Activated naive CD4-positive, alpha-beta T cell treated with anti-CD3 and anti-CD28 coated beads for 36 hours (primary cell): Measurements from ENCODE around the gene APOM. TPM values are rescaled to one million over a fixed set of nuclear protein-coding genes. Genes with fewer than 3 reads are reported as not detected.
A peak's percentile ranks its signal among the peaks of the same experiment; 100 is the strongest.

Source experiments
- CTCF ChIA-PET: fragments of 350-600 bp; sonication (Branson Sonifier 250); formaldehyde crosslinking; loops from one replicate; lab custom pipeline; 2021; ENCODE audit warnings: antibody characterized with exemption; lab: Charles Lee
- DNase-seq: peaks from one replicate; pipeline ENCODE4 v3.0.0-alpha.2; 2020
- H3K27ac Mint-ChIP-seq: one replicate; pipeline ENCODE4 v1.8.0; 2021; ENCODE audit warnings: mild to moderate bottlenecking, mixed read lengths
- H3K27me3 Mint-ChIP-seq: one replicate; pipeline ENCODE4 v1.8.0; 2021; ENCODE audit warnings: low read depth, mixed read lengths
- H3K36me3 Mint-ChIP-seq: one replicate; pipeline ENCODE4 v1.8.0; 2021; ENCODE audit warnings: low read depth, mixed read lengths
- H3K4me1 Mint-ChIP-seq: one replicate; pipeline ENCODE4 v1.8.0; 2021; ENCODE audit warnings: low read depth, mixed read lengths
- H3K4me3 Mint-ChIP-seq: one replicate; pipeline ENCODE4 v1.8.0; 2021; ENCODE audit warnings: mild to moderate bottlenecking, moderate library complexity, mixed read lengths
- H3K9me3 Mint-ChIP-seq: one replicate; pipeline ENCODE4 v1.8.0; 2021; ENCODE audit warnings: mixed read lengths
- intact Hi-C: fragments of 100-400 bp; cut with micrococcal nuclease; formaldehyde crosslinking; loops from one replicate; pipeline ENCODE4 v1.15.1; 2023
- total RNA-seq, 2 experiments: library from RNA; stranded (reverse); gene quantifications; one replicate each; pipeline ENCODE4 v1.2.3, GENCODE V29; 2021

Gene APOM
- total RNA-seq, 2 experiments from 2014 or later: 2.6 to 3.7 TPM

- peaks cover 9% of the 10 kb centered on the region for H3K36me3 Mint-ChIP-seq
- H3K27me3 Mint-ChIP-seq: no peaks in the 10 kb centered on the region
- CTCF ChIA-PET: interaction anchor here (0.5 to 1.9 kb wide), 4 partner anchors 10 to 217 kb away, joined by 3 to 7 read pairs (median 4); partner anchors contain the start of gene LY6G5C
- no peaks in the 10 kb centered on the region for H3K9me3 Mint-ChIP-seq
- H3K27ac Mint-ChIP-seq: peak overlapping the region; percentile 54
- no peak overlapping the region for H3K4me3 Mint-ChIP-seq
- DNase-seq: no peak
- H3K4me1 Mint-ChIP-seq: peaks cover 3% of the 10 kb centered on the region
- intact Hi-C loops: no loop called here
Observed at GRCh38 chr6:31690231-31691077, 34.8 kb downstream of the APOM start.

GRCh38 chr6:31691078-31691463 is 35.4 kb downstream of the APOM start:
- CTCF ChIA-PET: interaction anchor here (0.7 to 0.9 kb wide), 3 partner anchors 13 to 30 kb away, joined by 3 to 4 read pairs (median 3); no protein-coding TSS in a partner anchor
- H3K4me3 Mint-ChIP-seq: no peak overlapping the region
- H3K4me1 Mint-ChIP-seq: peaks cover 3% of the 10 kb centered on the region
- H3K9me3 Mint-ChIP-seq: no peaks in the 10 kb centered on the region
- H3K27ac Mint-ChIP-seq: no peak overlapping the region
- no peaks in the 10 kb centered on the region for H3K27me3 Mint-ChIP-seq
- no peak for DNase-seq
- intact Hi-C loops: no loop called here
- H3K36me3 Mint-ChIP-seq: peaks cover 10% of the 10 kb centered on the region

- Mint-ChIP-seq H3K36me3 (peaks cover 13% of the 10 kb centered on the region), H3K4me1 (peaks cover 3% of the 10 kb centered on the region), H3K27ac (no peak overlapping the region), H3K4me3 (no peak overlapping the region), H3K27me3 (no peaks in the 10 kb centered on the region), H3K9me3 (no peaks in the 10 kb centered on the region)
- CTCF ChIA-PET: interaction anchor here (0.9 kb wide), 1 partner anchor 19 kb away, joined by 3 read pairs; no protein-coding TSS in a partner anchor
- no peak for DNase-seq
- intact Hi-C loops: no loop called here
Observed at GRCh38 chr6:31691564-31692108, 35.9 kb downstream of the APOM start.

- intact Hi-C loops: no loop called here
- Mint-ChIP-seq H3K36me3 (peaks cover 15% of the 10 kb centered on the region), H3K9me3 (no peaks in the 10 kb centered on the region), H3K4me1 (peaks cover 5% of the 10 kb centered on the region), H3K27me3 (no peaks in the 10 kb centered on the region), H3K4me3 (no peak overlapping the region), H3K27ac (no peak overlapping the region)
- DNase-seq: no peak
- CTCF ChIA-PET: no interaction called here
Observed at GRCh38 chr6:31692353-31692752, 36.7 kb downstream of the APOM start.

GRCh38 chr6:31692886-31693285 is 37.2 kb downstream of the APOM start:
- Mint-ChIP-seq H3K4me3 (no peak overlapping the region), H3K27me3 (no peaks in the 10 kb centered on the region), H3K36me3 (peaks cover 19% of the 10 kb centered on the region), H3K9me3 (no peaks in the 10 kb centered on the region), H3K4me1 (peaks cover 10% of the 10 kb centered on the region), H3K27ac (no peak overlapping the region)
- no peak for DNase-seq
- intact Hi-C loops: no loop called here
- CTCF ChIA-PET: no interaction called here

- peaks cover 12% of the 10 kb centered on the region for H3K4me1 Mint-ChIP-seq
- H3K27ac Mint-ChIP-seq: no peak overlapping the region
- CTCF ChIA-PET: interaction anchor here (2.3 kb wide), 1 partner anchor 12 kb away, joined by 6 read pairs; the partner anchor contains the start of gene LY6G5C
- no peak overlapping the region for H3K4me3 Mint-ChIP-seq
- H3K27me3 Mint-ChIP-seq: no peaks in the 10 kb centered on the region
- peaks cover 20% of the 10 kb centered on the region for H3K36me3 Mint-ChIP-seq
- intact Hi-C loops: no loop called here
- no peaks in the 10 kb centered on the region for H3K9me3 Mint-ChIP-seq
- DNase-seq: no peak
Observed at GRCh38 chr6:31693535-31693934, 37.8 kb downstream of the APOM start.

- Mint-ChIP-seq H3K27ac (peak overlapping the region; percentile 70), H3K27me3 (no peaks in the 10 kb centered on the region), H3K9me3 (no peaks in the 10 kb centered on the region), H3K4me3 (no peak overlapping the region), H3K4me1 (peaks cover 25% of the 10 kb centered on the region), H3K36me3 (peaks cover 19% of the 10 kb centered on the region)
- intact Hi-C loops: no loop called here
- CTCF ChIA-PET: no interaction called here
- peak; percentile 32 for DNase-seq
Observed at GRCh38 chr6:31697555-31697954, 41.9 kb downstream of the APOM start.

GRCh38 chr6:31700740-31701401 is 45.2 kb downstream of the APOM start:
- Mint-ChIP-seq H3K27ac (no peak overlapping the region), H3K4me3 (no peak overlapping the region), H3K4me1 (peaks cover 28% of the 10 kb centered on the region), H3K9me3 (no peaks in the 10 kb centered on the region), H3K36me3 (peaks cover 18% of the 10 kb centered on the region), H3K27me3 (no peaks in the 10 kb centered on the region)
- DNase-seq: no peak
- CTCF ChIA-PET: no interaction called here
- intact Hi-C loops: no loop called here

GRCh38 chr6:31701666-31702404 is 46.1 kb downstream of the APOM start:
- peak; percentile 7 for DNase-seq
- CTCF ChIA-PET: no interaction called here
- H3K36me3 Mint-ChIP-seq: peaks cover 13% of the 10 kb centered on the region
- peak overlapping the region; percentile 99 for H3K4me3 Mint-ChIP-seq
- peak overlapping the region; percentile 97 for H3K27ac Mint-ChIP-seq
- intact Hi-C loops: no loop called here
- H3K4me1 Mint-ChIP-seq: peaks cover 28% of the 10 kb centered on the region
- no peaks in the 10 kb centered on the region for H3K27me3 Mint-ChIP-seq
- no peaks in the 10 kb centered on the region for H3K9me3 Mint-ChIP-seq

- DNase-seq: peak; percentile 72
- H3K9me3 Mint-ChIP-seq: no peaks in the 10 kb centered on the region
- peaks cover 10% of the 10 kb centered on the region for H3K36me3 Mint-ChIP-seq
- intact Hi-C loops: no loop called here
- peaks cover 26% of the 10 kb centered on the region for H3K4me1 Mint-ChIP-seq
- H3K27me3 Mint-ChIP-seq: no peaks in the 10 kb centered on the region
- CTCF ChIA-PET: interaction anchor here (1.1 kb wide), 1 partner anchor 128 kb away, joined by 4 read pairs; no protein-coding TSS in a partner anchor
- peak overlapping the region; percentile 99 for H3K4me3 Mint-ChIP-seq
- peak overlapping the region; percentile 97 for H3K27ac Mint-ChIP-seq
Observed at GRCh38 chr6:31702405-31702818, 46.7 kb downstream of the APOM start.

GRCh38 chr6:31702819-31703716 is 47.4 kb downstream of the APOM start, which contains the start of gene ABHD16A:
Gene ABHD16A (minus strand): TSS chr6:31703324. CDS start chr6:31703281, 43 bp downstream.
- intact Hi-C loops: loop anchor here (1.0 kb wide), 9 partner anchors 35 to 475 kb away; partner anchors contain the start of genes ATF6B, BAG6, NFKBIL1 and PRRC2A
- peak within 1 kb of the TSS; percentile 99 for H3K4me3 Mint-ChIP-seq
- no peaks in the 10 kb centered on the region for H3K27me3 Mint-ChIP-seq
- peaks cover 21% of the 10 kb centered on the region for H3K4me1 Mint-ChIP-seq
- peak within 1 kb of the TSS; percentile 97 for H3K27ac Mint-ChIP-seq
- DNase-seq: peak; percentile 99
- no peaks in the 10 kb centered on the region for H3K9me3 Mint-ChIP-seq
- CTCF ChIA-PET: interaction anchor here (0.8 to 1.1 kb wide), 4 partner anchors 22 to 127 kb away, joined by 3 to 5 read pairs (median 4); partner anchors contain the start of gene LY6G5C
- H3K36me3 Mint-ChIP-seq: peaks cover 5% of the 10 kb centered on the region
